CD8-positive, alpha-beta memory T cell (primary cell): ENCODE measurements around the gene SH2B3. TPM values are rescaled to one million over a fixed set of nuclear protein-coding genes. Genes with fewer than 3 reads are reported as not detected.
"Not testable (repeated sequence)": the region's sequence is repeated elsewhere in the genome, so short reads cannot be mapped to it uniquely, and the experiment has no call there.

Source experiments
- CTCF ChIA-PET: fragments of 350-600 bp; sonication (Branson Sonifier 250); formaldehyde crosslinking; loops from one replicate; lab custom pipeline; 2021; ENCODE audit warnings: antibody characterized with exemption; lab: Charles Lee
- POLR2A ChIA-PET: fragments of 350-600 bp; sonication (Branson Sonifier 250); formaldehyde crosslinking; loops from one replicate; lab custom pipeline; 2021; ENCODE audit warnings: antibody characterized with exemption; lab: Charles Lee
- DNase-seq, 5 donors: peaks; one replicate each; pipeline versions ENCODE4 v3.0.0 to v3.0.0-alpha.2; 2020 to 2022; ENCODE audit warnings: mixed read lengths in 1 of 5
- H3K27ac ChIP-seq: one replicate; pipeline ENCODE4 v1.7.0; 2013; ENCODE audit warnings: low read depth, mild to moderate bottlenecking, low read length, moderate library complexity
- H3K27me3 ChIP-seq: 2 replicates; pipeline ENCODE4 v1.7.0; 2013; ENCODE audit warnings: low read length, mild to moderate bottlenecking; ENCODE audit not compliant: insufficient read depth, poor library complexity, severe bottlenecking
- H3K36me3 ChIP-seq: 2 replicates; pipeline ENCODE4 v1.7.0; 2013; ENCODE audit warnings: mild to moderate bottlenecking, low read length, moderate library complexity; ENCODE audit not compliant: insufficient read depth
- H3K4me1 ChIP-seq: 2 replicates; pipeline ENCODE4 v1.7.0; 2013; ENCODE audit warnings: mild to moderate bottlenecking, low read length, moderate library complexity; ENCODE audit not compliant: insufficient read depth
- H3K4me3 ChIP-seq: 2 replicates; pipeline ENCODE4 v1.7.0; 2013; ENCODE audit warnings: mild to moderate bottlenecking, low read length
- H3K9me3 ChIP-seq: 2 replicates; pipeline ENCODE4 v1.7.0; 2013; ENCODE audit warnings: mild to moderate bottlenecking, low read length
- H3K27ac Mint-ChIP-seq, 8 donors: one replicate each; pipeline ENCODE4 v1.8.0; 2020 to 2021; ENCODE audit warnings: mixed read lengths in 8 of 8, mild to moderate bottlenecking in 6 of 8, inconsistent platforms in 3 of 8, moderate library complexity in 3 of 8
- H3K27me3 Mint-ChIP-seq, 2 donors: one replicate each; pipeline ENCODE4 v1.8.0; 2020 to 2021; ENCODE audit warnings: mixed read lengths in 2 of 2, mild to moderate bottlenecking in 1 of 2, moderate library complexity in 1 of 2
- H3K36me3 Mint-ChIP-seq, 3 donors: one replicate each; pipeline ENCODE4 v1.8.0; 2020 to 2021; ENCODE audit warnings: mixed read lengths in 3 of 3, inconsistent platforms in 1 of 3, mild to moderate bottlenecking in 1 of 3
- H3K4me1 Mint-ChIP-seq, 3 donors: one replicate each; pipeline ENCODE4 v1.8.0; 2020 to 2021; ENCODE audit warnings: mixed read lengths in 3 of 3, inconsistent platforms in 1 of 3, mild to moderate bottlenecking in 1 of 3
- H3K4me3 Mint-ChIP-seq, 7 donors: one replicate each; pipeline ENCODE4 v1.8.0; 2020 to 2021; ENCODE audit warnings: mixed read lengths in 7 of 7, mild to moderate bottlenecking in 6 of 7, moderate library complexity in 4 of 7, inconsistent platforms in 2 of 7
- H3K9me3 Mint-ChIP-seq, 5 donors: one replicate each; pipeline ENCODE4 v1.8.0; 2020 to 2022; ENCODE audit warnings: mixed read lengths in 5 of 5, mild to moderate bottlenecking in 3 of 5, moderate library complexity in 2 of 5, inconsistent platforms in 1 of 5
- polyA plus RNA-seq: library from polyadenylated mRNA; unstranded; fragments of 300-500 nt; fragmentation: Illumina TruSeq; gene quantifications from one replicate; pipeline ENCODE4 v1.2.3, GENCODE V29; 2021
- total RNA-seq, 2 experiments: library from RNA; stranded (reverse); gene quantifications; one replicate each; pipeline ENCODE4 v1.2.3, GENCODE V29; 2021

Gene SH2B3
- total and polyA plus RNA-seq, 3 experiments from 2014 or later: 11.1 to 48.9 (median 46.8) TPM

GRCh38 chr12:111373231-111373630 is 32.5 kb upstream of the SH2B3 start:
- H3K36me3 Mint-ChIP-seq, H3K27me3 ChIP-seq, POLR2A ChIA-PET, H3K9me3 Mint-ChIP-seq, H3K36me3 ChIP-seq, H3K4me3 ChIP-seq, H3K27me3 Mint-ChIP-seq, CTCF ChIA-PET, DNase-seq, H3K9me3 ChIP-seq, H3K27ac ChIP-seq, H3K27ac Mint-ChIP-seq: not testable (repeated sequence)
- H3K4me3 Mint-ChIP-seq: peak overlapping the region in 1 of 7 donors; percentile 49
- peaks cover 7 to 13% (median 12%) of the 10 kb centered on the region in 3 donors for H3K4me1 Mint-ChIP-seq
- H3K4me1 ChIP-seq: peaks cover 11% of the 10 kb centered on the region

- Mint-ChIP-seq H3K9me3 (peaks cover 0 to 3% (median 1%) of the 10 kb centered on the region in 5 donors), H3K4me3 (no peak overlapping the region), H3K27ac (no peak overlapping the region), H3K27me3 (peaks cover 3 to 20% of the 10 kb centered on the region in 2 donors), H3K36me3 (peaks cover 0 to 9% (median 0%) of the 10 kb centered on the region in 3 donors), H3K4me1 (no peaks in the 10 kb centered on the region)
- no peaks in the 10 kb centered on the region for H3K36me3 ChIP-seq
- H3K9me3 ChIP-seq: no peaks in the 10 kb centered on the region
- H3K27me3 ChIP-seq: no peaks in the 10 kb centered on the region
- no peak for DNase-seq
- no peak overlapping the region for H3K4me3 ChIP-seq
- POLR2A ChIA-PET: no interaction called here
- no peaks in the 10 kb centered on the region for H3K4me1 ChIP-seq
- CTCF ChIA-PET: interaction anchor here (0.9 to 1.2 kb wide), 2 partner anchors 19 to 74 kb away, joined by 3 read pairs; no protein-coding TSS in a partner anchor
- H3K27ac ChIP-seq: no peak overlapping the region
Observed at GRCh38 chr12:111377440-111377839, 28.3 kb upstream of the SH2B3 start.

DNA sequence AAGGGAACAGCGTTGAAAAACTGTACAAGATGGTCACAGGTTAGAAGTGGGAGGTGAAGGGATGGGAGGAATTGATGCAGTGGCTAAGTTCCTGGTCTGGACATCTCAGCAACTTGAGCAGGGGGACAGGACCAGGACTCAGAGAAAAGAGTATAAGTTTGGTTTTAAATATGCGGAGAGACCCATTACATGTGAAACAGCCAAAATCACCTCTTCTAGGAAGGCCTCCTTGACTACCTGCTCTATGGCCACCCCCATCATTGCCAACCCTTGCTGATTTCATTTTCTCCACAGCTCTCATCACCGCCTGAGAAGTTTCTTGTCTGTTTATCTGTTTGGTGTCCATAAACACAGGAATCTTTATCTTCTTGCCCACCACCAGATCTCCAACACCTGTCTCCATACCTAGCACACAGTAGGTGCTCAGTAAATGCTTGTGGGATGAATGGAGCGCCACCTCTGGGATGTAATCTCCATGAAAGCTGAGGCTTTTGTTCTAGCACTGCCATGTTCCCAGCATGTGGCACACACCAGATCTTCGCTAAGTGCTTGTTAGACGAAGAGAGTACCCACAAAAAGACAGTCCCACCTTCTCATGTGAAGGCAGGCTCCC is 25.7 kb upstream of the SH2B3 start:
- Mint-ChIP-seq H3K27me3 (peaks cover 3 to 23% of the 10 kb centered on the region in 2 donors), H3K4me1 (no peaks in the 10 kb centered on the region), H3K4me3 (peak overlapping the region in 1 of 7 donors; percentile 42), H3K9me3 (peaks cover 0 to 3% (median 1%) of the 10 kb centered on the region in 5 donors), H3K36me3 (peaks cover 0 to 9% (median 0%) of the 10 kb centered on the region in 3 donors), H3K27ac (peak overlapping the region in 1 of 8 donors; percentile 88)
- H3K4me1 ChIP-seq: no peaks in the 10 kb centered on the region
- H3K27ac ChIP-seq: no peak overlapping the region
- POLR2A ChIA-PET: no interaction called here
- H3K4me3 ChIP-seq: no peak overlapping the region
- no peaks in the 10 kb centered on the region for H3K27me3 ChIP-seq
- no peaks in the 10 kb centered on the region for H3K36me3 ChIP-seq
- no peak for DNase-seq
- H3K9me3 ChIP-seq: no peaks in the 10 kb centered on the region
- CTCF ChIA-PET: no interaction called here

DNA sequence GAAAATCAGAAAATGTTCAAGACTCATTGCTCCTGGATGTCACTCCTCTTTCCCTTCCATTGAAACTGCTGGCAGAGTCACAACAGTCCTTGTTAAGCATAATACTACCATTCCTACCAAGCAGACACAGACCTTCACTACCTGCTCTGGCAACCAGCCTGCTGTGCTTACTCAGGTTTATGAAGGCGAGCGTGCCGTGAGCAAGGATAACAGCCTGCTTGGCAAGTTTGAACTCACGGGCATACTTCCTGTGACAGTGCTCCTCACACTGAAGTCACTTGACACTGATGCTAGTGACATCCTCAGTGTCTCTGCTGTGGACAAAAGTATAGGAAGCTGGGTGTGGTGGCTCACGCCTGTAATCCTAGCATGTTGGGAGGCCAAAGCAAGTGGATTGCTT is 21.1 kb upstream of the SH2B3 start:
- H3K36me3 ChIP-seq: no peaks in the 10 kb centered on the region
- ChIA-PET CTCF (no interaction called here), POLR2A (no interaction called here)
- H3K27ac ChIP-seq: no peak overlapping the region
- H3K4me1 ChIP-seq: no peaks in the 10 kb centered on the region
- Mint-ChIP-seq H3K27me3 (peaks cover 0 to 20% of the 10 kb centered on the region in 2 donors), H3K9me3 (no peaks in the 10 kb centered on the region), H3K4me3 (no peak overlapping the region), H3K36me3 (peaks cover 0 to 3% (median 0%) of the 10 kb centered on the region in 3 donors), H3K4me1 (no peaks in the 10 kb centered on the region), H3K27ac (no peak overlapping the region)
- DNase-seq: no peak
- H3K9me3 ChIP-seq: no peaks in the 10 kb centered on the region
- H3K4me3 ChIP-seq: no peak overlapping the region
- H3K27me3 ChIP-seq: no peaks in the 10 kb centered on the region

DNA sequence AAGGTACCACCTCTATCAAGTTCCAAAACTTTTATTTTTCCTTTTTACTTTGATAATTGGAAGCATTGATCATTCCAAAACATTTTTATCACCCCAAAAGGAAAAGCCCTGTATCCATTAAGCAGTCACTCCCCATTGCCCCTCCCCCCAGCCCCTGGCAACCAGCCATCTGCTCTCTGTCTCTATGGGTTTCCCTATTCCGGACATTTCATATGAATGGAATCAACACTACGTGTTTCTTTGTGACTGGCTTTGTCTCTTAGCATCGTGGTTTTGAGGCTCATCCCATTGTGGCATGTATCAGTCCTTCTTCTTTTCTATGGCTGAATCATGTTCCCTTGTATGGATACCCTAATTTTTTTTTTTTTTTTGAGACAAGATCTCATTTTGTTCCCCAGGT is 18.8 kb upstream of the SH2B3 start:
- Histone ChIP-seq H3K36me3 (no peaks in the 10 kb centered on the region), H3K27ac (no peak overlapping the region), H3K4me1 (no peaks in the 10 kb centered on the region), H3K9me3 (no peaks in the 10 kb centered on the region), H3K4me3 (no peak overlapping the region), H3K27me3 (no peaks in the 10 kb centered on the region)
- no peak overlapping the region for H3K4me3 Mint-ChIP-seq
- H3K4me1 Mint-ChIP-seq: no peaks in the 10 kb centered on the region
- no peaks in the 10 kb centered on the region for H3K36me3 Mint-ChIP-seq
- ChIA-PET CTCF (interaction anchor here (2.2 kb wide), 1 partner anchor 10 kb away, joined by 9 read pairs; no protein-coding TSS in a partner anchor), POLR2A (no interaction called here)
- H3K27me3 Mint-ChIP-seq: peaks cover 2 to 12% of the 10 kb centered on the region in 2 donors
- H3K27ac Mint-ChIP-seq: no peak overlapping the region
- no peaks in the 10 kb centered on the region for H3K9me3 Mint-ChIP-seq
- DNase-seq: no peak

DNA sequence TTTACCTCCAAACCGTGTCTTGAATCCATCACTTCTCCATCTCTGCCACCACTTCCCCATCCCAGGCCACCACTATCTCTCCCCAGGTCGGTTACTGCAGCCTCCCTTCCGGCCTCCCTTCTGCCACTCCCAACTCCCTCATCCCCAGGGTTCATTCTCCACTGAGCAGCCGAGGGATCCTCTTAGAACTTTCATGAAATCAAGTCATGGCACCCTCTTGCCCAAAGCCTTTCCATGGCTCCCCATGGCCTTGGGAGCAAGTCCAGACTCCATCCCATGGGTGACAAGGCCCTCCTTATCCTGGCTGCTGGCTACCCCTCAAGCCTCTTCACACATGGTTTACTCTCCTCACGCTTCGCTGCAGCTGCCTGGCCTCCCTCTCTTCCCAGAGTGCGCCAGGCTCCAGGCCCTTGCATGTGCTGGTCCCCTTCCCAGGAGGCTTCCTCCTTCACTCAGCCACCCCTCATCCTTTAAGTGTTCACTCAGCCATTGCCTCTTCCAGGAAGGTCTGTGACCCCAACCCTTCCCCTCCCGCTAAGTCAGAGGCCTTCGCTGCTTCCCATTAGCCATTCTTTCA is 17.9 kb upstream of the SH2B3 start:
- ChIA-PET POLR2A (no interaction called here), CTCF (no interaction called here)
- no peak overlapping the region for H3K4me3 Mint-ChIP-seq
- Histone ChIP-seq H3K36me3 (no peaks in the 10 kb centered on the region), H3K27me3 (no peaks in the 10 kb centered on the region), H3K4me1 (no peaks in the 10 kb centered on the region), H3K27ac (no peak overlapping the region), H3K4me3 (no peak overlapping the region), H3K9me3 (no peaks in the 10 kb centered on the region)
- H3K27me3 Mint-ChIP-seq: peaks cover 2 to 5% of the 10 kb centered on the region in 2 donors
- H3K9me3 Mint-ChIP-seq: no peaks in the 10 kb centered on the region
- no peaks in the 10 kb centered on the region for H3K36me3 Mint-ChIP-seq
- H3K4me1 Mint-ChIP-seq: no peaks in the 10 kb centered on the region
- no peak for DNase-seq
- peak overlapping the region in 2 of 8 donors; percentile 38 to 61 for H3K27ac Mint-ChIP-seq

DNA sequence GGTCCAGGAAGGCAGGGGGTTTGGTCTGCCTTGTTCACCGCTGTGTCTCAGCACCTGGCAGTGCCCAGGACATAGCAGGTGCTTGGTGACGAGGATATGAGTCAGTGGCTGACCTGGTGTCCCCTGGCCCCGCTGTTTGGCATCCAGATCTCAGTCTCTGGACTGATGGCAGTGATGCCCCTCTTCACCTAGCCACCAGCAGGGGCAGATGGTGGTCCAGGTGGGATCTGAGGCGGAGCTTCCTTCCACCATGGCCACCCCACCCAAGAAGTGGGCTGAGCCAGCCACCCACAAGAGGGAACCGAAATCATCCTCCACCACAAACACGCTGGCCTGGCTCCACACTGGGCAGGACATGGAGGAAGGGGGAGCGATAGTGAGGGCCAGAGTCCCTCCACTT is 16.1 kb upstream of the SH2B3 start:
- CTCF ChIA-PET: interaction anchor here (27.8 kb wide), 1 partner anchor 59 kb away, joined by 1032 read pairs; no protein-coding TSS in a partner anchor
- Mint-ChIP-seq H3K9me3 (peaks cover 0 to 2% (median 0%) of the 10 kb centered on the region in 5 donors), H3K4me3 (no peak overlapping the region), H3K27me3 (peaks cover 3 to 5% of the 10 kb centered on the region in 2 donors), H3K27ac (no peak overlapping the region), H3K4me1 (no peaks in the 10 kb centered on the region), H3K36me3 (no peaks in the 10 kb centered on the region)
- H3K36me3 ChIP-seq: no peaks in the 10 kb centered on the region
- H3K9me3 ChIP-seq: no peaks in the 10 kb centered on the region
- no peaks in the 10 kb centered on the region for H3K4me1 ChIP-seq
- POLR2A ChIA-PET: no interaction called here
- H3K27me3 ChIP-seq: no peaks in the 10 kb centered on the region
- H3K4me3 ChIP-seq: no peak overlapping the region
- no peak for DNase-seq
- no peak overlapping the region for H3K27ac ChIP-seq

DNA sequence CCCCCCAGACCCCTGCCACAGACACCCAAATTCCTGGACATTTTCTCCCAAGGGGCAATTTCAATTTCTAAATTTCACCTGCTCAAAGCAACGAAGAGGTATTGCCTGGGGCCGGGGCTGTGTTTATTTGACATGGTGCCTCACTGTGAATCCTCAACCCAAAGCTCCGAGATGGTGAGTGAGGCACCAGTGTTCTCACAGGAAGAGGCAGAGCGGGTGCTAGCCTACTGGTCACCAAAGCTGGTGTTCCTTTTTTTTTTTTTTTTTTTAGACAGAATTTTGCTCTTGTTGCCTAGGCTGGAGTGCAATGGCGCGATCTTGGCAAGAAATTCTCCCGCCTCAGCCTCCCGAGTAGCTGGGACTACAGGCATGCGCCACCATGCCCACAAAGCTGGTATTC is 14.8 kb upstream of the SH2B3 start:
- ChIA-PET CTCF (interaction anchor here (27.8 kb wide), 1 partner anchor 58 kb away, joined by 1032 read pairs; no protein-coding TSS in a partner anchor), POLR2A (interaction anchor here (0.6 kb wide), 1 partner anchor 195 kb away, joined by 5 read pairs; no protein-coding TSS in a partner anchor)
- no peaks in the 10 kb centered on the region for H3K4me1 Mint-ChIP-seq
- no peak overlapping the region for H3K27ac Mint-ChIP-seq
- H3K9me3 ChIP-seq: no peaks in the 10 kb centered on the region
- H3K4me3 Mint-ChIP-seq: no peak overlapping the region
- peaks cover 0 to 2% (median 0%) of the 10 kb centered on the region in 5 donors for H3K9me3 Mint-ChIP-seq
- H3K4me3 ChIP-seq: no peak overlapping the region
- DNase-seq: no peak
- no peaks in the 10 kb centered on the region for H3K36me3 ChIP-seq
- no peaks in the 10 kb centered on the region for H3K4me1 ChIP-seq
- H3K27me3 ChIP-seq: no peaks in the 10 kb centered on the region
- peaks cover 3 to 5% of the 10 kb centered on the region in 2 donors for H3K27me3 Mint-ChIP-seq
- H3K27ac ChIP-seq: no peak overlapping the region
- no peaks in the 10 kb centered on the region for H3K36me3 Mint-ChIP-seq
